GM18517 (cell line): ENCODE measurements around the gene C1QL1.

Experiments
- ATAC-seq: cut with Tn5 transposase; IDR thresholded peaks from one replicate; pipeline ENCODE4 v1.9.1; 2021; ENCODE audit warnings: mild to moderate bottlenecking, moderate library complexity; ENCODE audit not compliant: unreplicated experiment

Gene C1QL1

DNA sequence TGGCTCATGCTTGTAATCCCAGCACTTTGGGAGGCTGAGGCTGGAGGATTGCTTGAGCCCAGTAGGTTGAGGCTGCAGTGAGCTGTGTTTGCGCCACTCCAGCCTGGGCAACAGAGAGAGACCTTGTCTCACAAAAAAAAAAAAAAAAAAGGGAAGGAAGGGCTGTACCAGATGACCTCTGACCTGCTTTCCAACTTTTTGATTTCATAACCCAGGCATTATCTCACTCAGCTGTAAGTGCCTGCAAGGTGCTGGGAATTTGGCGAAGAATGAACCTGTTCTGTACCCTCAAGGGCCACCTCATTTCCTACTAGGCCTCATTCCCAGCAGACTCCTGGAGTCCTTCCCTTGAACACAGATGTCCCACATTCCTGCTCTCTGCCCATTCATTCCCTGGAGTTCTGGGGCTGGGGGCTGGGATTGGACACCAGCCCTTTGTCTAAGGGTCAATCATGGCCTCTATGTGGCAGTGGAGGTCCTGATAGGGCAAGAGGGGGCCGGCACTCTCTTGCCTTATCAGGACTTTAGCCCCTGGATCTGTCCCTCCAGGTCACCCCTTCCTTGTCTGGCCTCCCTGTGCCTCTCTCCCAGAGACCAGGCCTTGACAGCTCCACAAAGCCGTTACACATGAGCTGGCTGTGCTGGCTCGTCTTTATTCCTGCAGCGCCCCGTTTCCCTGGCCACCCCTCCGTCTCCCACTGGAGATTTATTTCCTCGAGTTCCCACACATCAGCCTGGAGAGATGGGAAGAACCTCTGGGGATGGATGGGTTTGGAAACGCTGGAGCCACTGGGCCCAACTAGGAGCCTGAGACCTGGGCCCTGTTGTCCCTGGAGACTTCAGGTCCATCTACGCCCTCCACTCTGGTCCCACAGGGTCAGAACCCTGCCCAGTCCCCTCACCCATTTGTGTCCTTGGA is 52.0 kb downstream of the C1QL1 start:
- ATAC-seq, result no peak

DNA sequence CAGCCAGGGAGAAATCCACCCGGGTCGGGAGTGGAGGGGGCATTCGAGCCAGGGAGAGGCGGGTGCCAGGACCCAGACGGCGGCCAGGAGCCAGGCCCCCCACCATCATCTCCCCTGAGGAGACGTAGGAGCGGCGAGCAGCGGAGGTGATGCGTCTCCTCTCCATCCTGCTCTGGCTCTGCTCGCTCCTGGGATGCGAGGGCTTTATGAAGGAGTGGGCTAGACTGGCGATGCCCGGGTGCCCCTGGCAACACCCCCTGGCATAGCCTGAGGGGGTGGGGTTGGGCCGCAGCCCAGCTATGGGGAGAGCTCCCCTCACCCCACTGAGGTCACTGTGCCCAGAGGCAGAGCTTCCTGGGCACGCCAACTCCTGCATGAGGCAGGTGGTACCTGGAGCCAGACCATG is 52.8 kb downstream of the C1QL1 start, which contains the start of gene GFAP:
Gene GFAP (minus strand): TSS at position 180 of the 406 bp plus-strand sequence. CDS start 14 bp downstream, at position 166.
- no peak for ATAC-seq

DNA sequence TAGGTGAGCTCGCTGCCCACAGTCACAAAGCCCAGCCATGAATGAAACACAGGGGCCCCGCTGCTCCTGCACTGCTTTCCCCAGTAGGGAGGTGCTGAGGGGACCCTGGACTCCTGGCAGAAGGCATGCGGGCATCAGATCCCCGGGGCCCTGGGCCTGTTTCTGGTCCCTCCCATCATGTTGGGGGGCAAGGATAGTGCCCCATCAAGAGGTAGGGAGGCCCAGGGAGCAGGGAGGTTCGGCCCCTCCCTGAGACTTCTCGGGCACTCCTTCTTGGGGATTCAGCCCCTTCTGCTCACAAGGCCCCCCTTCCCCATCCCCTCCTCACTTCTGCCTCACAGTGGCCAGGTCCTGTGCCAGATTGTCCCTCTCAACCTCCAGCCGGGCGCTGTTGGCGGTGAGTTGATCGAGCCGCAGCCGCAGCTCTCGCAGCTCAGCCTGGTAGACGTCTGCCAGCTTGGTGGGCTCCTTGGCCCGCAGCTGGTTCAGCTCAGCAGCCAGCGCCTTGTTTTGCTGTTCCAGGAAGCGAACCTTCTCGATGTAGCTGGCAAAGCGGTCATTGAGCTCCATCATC is 53.3 kb downstream of the C1QL1 start:
- no peak for ATAC-seq

DNA sequence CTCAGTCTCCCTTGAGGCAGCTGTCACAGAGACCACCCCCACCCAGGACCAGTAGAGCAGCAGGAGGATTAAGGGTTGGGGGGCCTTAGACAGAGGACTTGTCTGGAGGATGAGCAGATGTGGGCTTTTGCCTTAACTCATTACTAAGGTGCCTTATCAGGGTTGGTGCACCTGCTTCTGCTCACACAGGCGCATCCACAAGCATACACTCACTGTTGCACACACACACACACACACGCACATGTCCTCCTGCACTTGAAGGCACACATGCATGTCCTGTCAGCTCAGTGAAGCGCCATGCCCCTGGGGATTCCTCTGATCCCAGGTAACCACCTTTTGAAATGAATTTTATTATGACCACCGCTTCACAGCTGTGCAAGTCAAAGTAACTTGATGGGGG is 54.0 kb downstream of the C1QL1 start:
- no peak for ATAC-seq

DNA sequence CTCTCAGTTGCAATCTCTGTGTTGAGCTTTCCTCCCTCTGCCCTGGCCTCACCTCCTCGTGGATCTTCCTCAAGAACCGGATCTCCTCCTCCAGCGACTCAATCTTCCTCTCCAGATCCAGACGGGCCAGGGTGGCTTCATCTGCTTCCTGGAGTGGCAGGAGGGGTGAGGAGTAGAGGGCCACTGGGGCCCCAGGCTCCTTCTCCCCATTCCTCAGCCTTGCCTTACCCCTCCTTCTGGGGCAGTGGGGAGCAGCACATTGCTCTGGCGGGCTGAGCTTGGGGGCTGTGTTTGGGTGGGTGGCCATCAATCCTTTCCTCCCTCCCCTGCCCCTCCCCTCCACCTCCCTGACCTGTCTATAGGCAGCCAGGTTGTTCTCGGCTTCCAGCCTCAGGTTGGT is 54.4 kb downstream of the C1QL1 start:
- ATAC-seq, result no peak

DNA sequence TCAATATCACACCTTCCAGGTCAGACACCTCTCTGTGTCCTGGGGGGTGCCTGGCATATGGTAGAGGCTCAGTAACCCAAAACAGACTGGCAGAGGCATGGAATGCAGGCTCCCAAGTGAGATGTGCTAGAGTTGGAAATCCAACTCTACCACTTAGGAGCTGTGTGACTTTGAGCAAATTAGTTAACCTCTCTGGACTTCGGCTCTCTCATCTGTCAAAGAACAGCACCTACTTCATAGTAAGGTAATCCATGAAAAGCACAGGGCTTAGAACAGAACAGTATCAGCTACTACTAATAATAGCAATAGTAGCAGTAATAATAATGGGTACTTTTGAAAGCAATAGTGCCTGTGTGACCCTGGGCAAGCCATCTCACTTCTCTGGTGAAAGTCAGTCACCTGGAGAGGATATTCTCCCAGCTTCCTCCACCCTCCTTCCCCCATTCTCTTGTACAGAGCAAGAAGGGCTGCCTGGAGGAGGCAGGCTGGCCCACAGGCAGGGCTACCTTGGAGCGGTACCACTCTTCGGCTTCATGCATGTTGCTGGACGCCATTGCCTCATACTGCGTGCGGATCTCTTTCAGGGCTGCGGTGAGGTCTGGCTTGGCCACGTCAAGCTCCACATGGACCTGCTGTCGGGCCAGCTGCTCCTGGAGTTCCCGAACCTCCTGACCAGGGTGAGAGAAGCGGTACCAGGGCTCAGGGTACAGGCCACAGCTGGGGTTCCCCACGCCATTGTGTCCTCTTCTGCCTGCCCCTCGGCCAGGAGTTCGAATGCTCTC is 55.1 kb downstream of the C1QL1 start:
- no peak for ATAC-seq

DNA sequence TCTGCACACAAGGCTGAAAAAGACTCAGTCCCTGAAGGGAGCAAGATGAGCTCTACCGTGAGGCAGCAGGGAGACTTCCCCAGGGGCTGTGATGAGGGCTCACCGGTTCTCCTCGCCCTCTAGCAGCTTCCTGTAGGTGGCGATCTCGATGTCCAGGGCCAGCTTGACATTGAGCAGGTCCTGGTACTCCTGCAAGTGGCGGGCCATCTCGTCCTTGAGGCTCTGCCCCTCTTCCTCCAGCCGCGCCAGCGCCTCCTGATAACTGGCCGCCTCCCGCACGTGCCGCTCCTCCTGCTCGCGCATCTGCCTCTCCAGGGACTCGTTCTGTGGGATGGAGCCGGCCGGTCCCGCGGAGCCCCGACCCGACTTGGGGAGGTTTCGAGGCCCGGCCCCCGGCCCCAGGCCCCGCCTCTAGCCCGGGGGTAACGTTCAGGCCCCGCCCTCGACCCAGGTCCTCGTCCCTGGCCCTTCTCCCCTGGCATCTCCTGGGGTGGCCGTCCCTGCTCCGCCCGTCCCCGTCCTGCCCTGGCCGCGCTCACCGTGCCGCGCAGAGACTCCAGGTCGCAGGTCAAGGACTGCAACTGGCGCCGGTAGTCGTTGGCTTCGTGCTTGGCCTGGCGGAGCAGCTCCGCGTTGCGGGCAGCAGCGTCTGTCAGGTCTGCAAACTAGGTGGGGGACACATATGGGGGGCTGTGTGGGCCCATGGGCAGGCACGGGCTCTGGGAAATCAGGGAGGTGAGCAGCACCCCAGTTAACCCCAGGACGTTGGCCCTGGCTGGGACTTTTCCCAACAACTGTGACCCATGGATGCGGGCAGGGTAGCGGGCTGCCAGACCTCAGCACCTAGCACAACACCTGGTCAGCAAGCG is 56.7 kb downstream of the C1QL1 start:
- ATAC-seq, result no peak

DNA sequence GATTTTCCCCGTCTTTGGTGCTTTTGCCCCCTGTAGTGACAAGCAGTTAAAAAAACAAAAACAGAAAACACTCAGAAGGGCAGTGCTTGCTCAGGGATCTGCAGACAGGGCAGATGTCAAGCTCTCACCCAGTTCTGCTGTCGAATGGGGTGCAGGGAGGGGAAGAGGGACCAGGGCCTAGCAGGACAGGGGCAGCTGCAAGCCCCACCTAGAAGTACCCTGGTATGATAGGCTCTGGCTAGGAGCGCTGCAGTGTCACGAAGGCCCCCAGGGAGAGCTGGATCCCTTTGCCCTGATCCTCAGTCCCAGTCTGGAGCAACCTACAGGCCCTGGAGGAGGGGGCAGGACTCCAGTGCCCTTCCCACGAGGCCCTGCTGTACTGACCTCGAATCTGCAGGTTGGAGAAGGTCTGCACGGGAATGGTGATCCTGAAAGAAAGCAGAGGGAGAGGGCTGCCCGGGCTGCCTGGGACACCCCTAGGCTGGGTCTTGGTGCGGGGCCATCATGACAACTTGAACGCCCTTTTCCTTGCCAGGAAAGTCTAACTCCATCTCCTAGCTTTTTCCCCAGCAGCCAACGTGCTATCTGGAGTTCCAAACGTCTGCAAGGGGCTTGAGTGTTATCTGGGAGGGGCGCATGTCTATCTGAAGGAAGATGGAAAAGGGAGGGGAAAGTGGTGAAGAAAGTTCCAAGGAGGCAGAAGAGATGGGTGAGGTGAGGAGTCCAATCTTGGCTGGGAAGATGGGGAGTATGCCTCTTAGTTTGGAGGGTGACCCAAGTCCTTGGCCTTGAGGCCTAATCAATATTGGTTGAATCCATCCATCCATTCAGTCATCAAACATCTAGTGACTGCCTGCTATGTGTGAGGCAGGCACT is 57.6 kb downstream of the C1QL1 start:
- no peak for ATAC-seq
